Measurements from ENCODE around the gene CCL13. TPM values are rescaled to one million over a fixed set of nuclear protein-coding genes. Genes with fewer than 3 reads are reported as not detected.

CCL13 gene
- total and polyA plus RNA-seq, 2 of the 8 experiments (the other 6 are each of a cell fraction or from before 2014, with no cell fraction given), result not detected

GRCh38 chr17:34369571-34369970, 13.3 kb downstream of the CCL13 start:
- no peak for FAIRE-seq
- no peaks in the 10 kb centered on the region for H3K4me1 ChIP-seq (replicated peaks in 1 of 4; ENCODE audit: control insufficient read depth in 3 of 4, insufficient read depth in 4 of 4, low read length in 3 of 4)
- ChIA-PET CTCF (ENCODE audit: partially characterized antibody) (interaction anchor here (0.6 to 2.8 kb wide), 7 partner anchors 9 to 168 kb away, joined by 3 to 15 read pairs (median 3); partner anchors contain the start of gene CCL13), POLR2A (ENCODE audit: partially characterized antibody) (no interaction called here)
- no peak overlapping the region for H4K91ac ChIP-seq (replicated peaks; ENCODE audit: insufficient read length, low read length)
- H3K79me1 ChIP-seq (ENCODE audit: low read depth, low read length), result no peaks in the 10 kb centered on the region
- DNase-seq (ENCODE audit: low read depth in 1 of 2, low spot score in 2 of 2), result no peak
- no peak overlapping the region for H2BK15ac ChIP-seq (ENCODE audit: low read length)
- H2BK120ac ChIP-seq (replicated peaks; ENCODE audit: low read depth, low read length), result no peak overlapping the region
- H3K56ac ChIP-seq (replicated peaks; ENCODE audit: insufficient read length, low read depth, low read length), result no peak overlapping the region
- no peak overlapping the region for H3K4ac ChIP-seq (replicated peaks; ENCODE audit: insufficient read length, low read depth, low read length)
- no peak overlapping the region for H3K4me2 ChIP-seq (ENCODE audit: insufficient read depth in 1 of 2, low read depth in 2 of 2, low read length in 2 of 2)
- H4K5ac ChIP-seq (ENCODE audit: insufficient read length, low read depth, low read length), result no peak overlapping the region
- no peak overlapping the region for H2BK20ac ChIP-seq (ENCODE audit: low read length)
- H3K27me3 ChIP-seq (replicated peaks in 1 of 4; ENCODE audit: control insufficient read depth in 3 of 4, extremely low read depth in 1 of 4, insufficient read depth in 3 of 4, low read length in 3 of 4), result no peaks in the 10 kb centered on the region
- 92% methylated on average over 3 of the region's 3 CpGs; no CpG with 5 or more reads in 1 of the 2 experiments for WGBS, 2 experiments (ENCODE audit: extremely low coverage in 1 of 2, insufficient coverage in 1 of 2, insufficient read length in 1 of 2, insufficient replicate concordance in 2 of 2, low coverage in 1 of 2, low lambda C conversion rate in 2 of 2, missing lambda C conversion rate in 1 of 2)
- H3K23me2 ChIP-seq (ENCODE audit: low read depth, low read length), result no peaks in the 10 kb centered on the region
- no peak overlapping the region for H2AFZ ChIP-seq (ENCODE audit: low read length)
- H3K27ac ChIP-seq (ENCODE audit: low read depth, low read length), result no peak overlapping the region
- no peak overlapping the region for H3K18ac ChIP-seq (ENCODE audit: extremely low read depth, low read length)
- H3K36me3 ChIP-seq (ENCODE audit: control insufficient read depth in 2 of 4, insufficient read depth in 4 of 4, low read length in 3 of 4), result no peaks in the 10 kb centered on the region
- H3K14ac ChIP-seq (ENCODE audit: insufficient read length), result no peak overlapping the region
- H4K8ac ChIP-seq (ENCODE audit: extremely low read depth, insufficient read depth, low read length), result no peak overlapping the region
- no peaks in the 10 kb centered on the region for H3K9me3 ChIP-seq (ENCODE audit: insufficient read depth in 2 of 2, low read depth in 1 of 2, low read length in 1 of 2)
- H4K20me1 ChIP-seq (replicated peaks in 1 of 2; ENCODE audit: control insufficient read depth in 1 of 2, insufficient read depth in 2 of 2, low read length in 2 of 2), result no peaks in the 10 kb centered on the region
- H3K79me2 ChIP-seq (ENCODE audit: control insufficient read depth in 1 of 2, insufficient read depth in 2 of 2, low read length in 2 of 2), result no peaks in the 10 kb centered on the region
- H2AK5ac ChIP-seq (ENCODE audit: low read depth, low read length), result no peak overlapping the region
- H3K23ac ChIP-seq (ENCODE audit: insufficient read length), result no peak overlapping the region
- no peak overlapping the region for H2BK12ac ChIP-seq (ENCODE audit: low read depth, low read length)
- no peak overlapping the region for H2BK5ac ChIP-seq (ENCODE audit: low read depth, low read length)
- no peak overlapping the region for H3K4me3 ChIP-seq (ENCODE audit: extremely low read depth in 1 of 4, insufficient read depth in 2 of 4, low read depth in 3 of 4, low read length in 4 of 4)
- H3K9ac ChIP-seq (replicated peaks in 1 of 4; ENCODE audit: extremely low read depth in 1 of 4, low read depth in 3 of 4, low read length in 3 of 4), result no peak overlapping the region
- TF ChIP-seq POU5F1 (IDR thresholded peaks at IDR 0.05; ENCODE audit: low read depth, low read length) (no peak), SIRT6 (IDR thresholded peaks at IDR 0.05; ENCODE audit: low read length) (no peak), FOSL1 (IDR thresholded peaks at IDR 0.05; ENCODE audit: insufficient read depth, low read depth, low read length) (no peak), TBP (IDR thresholded peaks at IDR 0.05; ENCODE audit: low read depth, low read length) (no peak), SIX5 (IDR thresholded peaks at IDR 0.05; ENCODE audit: low read depth, low read length) (no peak), POLR2A (IDR thresholded peaks at IDR 0.05; ENCODE audit: control extremely low read depth in 1 of 2, low read depth in 2 of 2, low read length in 2 of 2) (no peak), JUN (IDR thresholded peaks at IDR 0.05; ENCODE audit: low read depth, low read length) (no peak), CTBP2 (IDR thresholded peaks at IDR 0.05; ENCODE audit: borderline replicate concordance, insufficient read depth, insufficient read length, low read length) (no peak), SUZ12 (IDR thresholded peaks at IDR 0.05; ENCODE audit: low read length) (no peak), EGR1 (IDR thresholded peaks at IDR 0.05; ENCODE audit: borderline replicate concordance, low read depth, low read length) (no peak), CREB1 (IDR thresholded peaks at IDR 0.05) (no peak), RXRA (IDR thresholded peaks at IDR 0.05; ENCODE audit: insufficient read depth, low read depth, low read length) (no peak), ATF3 (IDR thresholded peaks at IDR 0.05; ENCODE audit: insufficient read depth, low read depth, low read length) (no peak), TAF7 (optimal IDR thresholded peaks at IDR 0.05; ENCODE audit: borderline replicate concordance, low read depth, low read length) (no peak), RBBP5 (IDR thresholded peaks at IDR 0.05; ENCODE audit: borderline replicate concordance, low read depth, low read length) (no peak), GTF2F1 (IDR thresholded peaks at IDR 0.05; ENCODE audit: borderline replicate concordance, low read depth, low read length) (no peak)
